WERI-Rb-1 (cell line): Measurements from ENCODE around the gene ADNP2.

Source experiments
- DNase-seq: peaks from one replicate; pipeline ENCODE4 v3.0.0-alpha.2; 2020
- H3K27ac ChIP-seq: fragments of 250-450 bp; sonication (Bioruptor Pico); 2 replicates; pipeline ENCODE4 v1.5.1; 2020; ENCODE audit warnings: mild to moderate bottlenecking, moderate library complexity
- H3K27me3 ChIP-seq: fragments of 250-450 bp; sonication (Bioruptor Pico); 2 replicates; pipeline ENCODE4 v1.5.1; 2021; ENCODE audit warnings: mild to moderate bottlenecking, low read depth, moderate library complexity; ENCODE audit not compliant: insufficient read depth, severe bottlenecking
- H3K36me3 ChIP-seq: fragments of 250-450 bp; sonication (Bioruptor Pico); 2 replicates; pipeline ENCODE4 v1.5.1; 2020; ENCODE audit warnings: mild to moderate bottlenecking, moderate library complexity
- H3K4me3 ChIP-seq: 2 replicates; pipeline ENCODE4 v1.5.1; 2011; ENCODE audit warnings: low read depth, mild to moderate bottlenecking, control low read depth, low read length
- H3K9me3 ChIP-seq: fragments of 250-450 bp; sonication (Bioruptor Pico); 2 replicates; pipeline ENCODE4 v1.5.1; 2021; ENCODE audit warnings: mild to moderate bottlenecking, moderate library complexity; ENCODE audit not compliant: severe bottlenecking
- CTCF ChIP-seq: IDR thresholded peaks from 2 replicates; pipeline ENCODE4 v1.5.1; 2011; ENCODE audit warnings: low read depth, mild to moderate bottlenecking, control low read depth, inconsistent platforms, low read length

ADNP2 gene

GRCh38 chr18:80166725-80167124, 57.7 kb downstream of the ADNP2 start:
- Histone ChIP-seq H3K9me3 (peaks cover 20% of the 10 kb centered on the region), H3K36me3 (peaks cover 11% of the 10 kb centered on the region), H3K4me3 (no peak overlapping the region), H3K27me3 (no peaks in the 10 kb centered on the region), H3K27ac (no peak overlapping the region)
- no peak for TF ChIP-seq CTCF
- DNase-seq = no peak

DNA sequence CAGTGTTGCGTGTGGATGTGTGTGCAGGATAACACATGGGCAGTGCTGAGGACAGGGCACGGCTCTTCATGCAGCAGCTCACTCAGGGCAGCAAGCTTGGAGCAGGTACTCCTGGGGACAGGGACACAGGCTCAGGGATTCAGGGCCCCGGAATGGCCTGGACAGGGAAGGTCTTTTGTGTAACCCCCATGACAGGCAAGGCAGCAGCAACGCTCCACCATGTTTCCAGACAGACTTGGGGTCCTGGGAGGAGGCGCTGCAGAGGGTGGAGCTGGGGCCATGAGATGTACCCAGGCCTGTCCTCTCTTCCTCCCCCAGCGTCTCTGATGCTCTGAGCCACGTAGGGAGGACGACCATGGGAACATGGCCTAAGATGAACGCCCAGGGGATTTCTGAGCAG, 58.3 kb downstream of the ADNP2 start:
- Histone ChIP-seq H3K9me3 (peaks cover 20% of the 10 kb centered on the region), H3K4me3 (no peak overlapping the region), H3K27ac (no peak overlapping the region), H3K27me3 (no peaks in the 10 kb centered on the region), H3K36me3 (peaks cover 11% of the 10 kb centered on the region)
- no peak for TF ChIP-seq CTCF
- DNase-seq = no peak

- no peak for TF ChIP-seq CTCF
- no peaks in the 10 kb centered on the region for H3K27me3 ChIP-seq
Observed at GRCh38 chr18:80167931-80168330, 58.9 kb downstream of the ADNP2 start.

GRCh38 chr18:80168346-80168745, 59.3 kb downstream of the ADNP2 start:
- Histone ChIP-seq H3K9me3 (peaks cover 20% of the 10 kb centered on the region), H3K4me3 (no peak overlapping the region), H3K27ac (no peak overlapping the region), H3K27me3 (no peaks in the 10 kb centered on the region), H3K36me3 (peaks cover 11% of the 10 kb centered on the region)
- DNase-seq = no peak
- no peak for TF ChIP-seq CTCF

More at GRCh38 chr18:80167931-80168330, 58.9 kb downstream of the ADNP2 start:
- Histone ChIP-seq H3K36me3 (peaks cover 11% of the 10 kb centered on the region), H3K4me3 (no peak overlapping the region), H3K9me3 (peaks cover 20% of the 10 kb centered on the region), H3K27ac (no peak overlapping the region)
- DNase-seq = no peak

GRCh38 chr18:80168982-80169381, 59.9 kb downstream of the ADNP2 start:
- no peak for TF ChIP-seq CTCF
- no peak for DNase-seq
- Histone ChIP-seq H3K27ac (no peak overlapping the region), H3K36me3 (peaks cover 5% of the 10 kb centered on the region), H3K27me3 (no peaks in the 10 kb centered on the region), H3K9me3 (peaks cover 15% of the 10 kb centered on the region), H3K4me3 (no peak overlapping the region)

GRCh38 chr18:80169607-80170006, 60.5 kb downstream of the ADNP2 start:
- no peak for TF ChIP-seq CTCF
- Histone ChIP-seq H3K27me3 (no peaks in the 10 kb centered on the region), H3K9me3 (peaks cover 9% of the 10 kb centered on the region), H3K4me3 (no peak overlapping the region), H3K27ac (no peak overlapping the region), H3K36me3 (no peaks in the 10 kb centered on the region; the same call in 1 of the 2 replicates)
- no peak for DNase-seq
